H1 (cell line): ENCODE results near the gene ZNF608. TPM values are rescaled to one million over a fixed set of nuclear protein-coding genes. Genes with fewer than 3 reads are reported as not detected.

Experiments used
- CTCF ChIA-PET: fragments of 300-600 bp; sonication (Branson Sonifier 250); formaldehyde crosslinking; loops from one replicate; lab custom pipeline; 2021; ENCODE audit not compliant: partially characterized antibody; lab: Charles Lee
- POLR2A ChIA-PET: fragments of 300-600 bp; sonication (Branson Sonifier 250); formaldehyde crosslinking; loops from one replicate; lab custom pipeline; 2021; ENCODE audit warnings: inconsistent platforms; ENCODE audit not compliant: partially characterized antibody; lab: Charles Lee
- DNase-seq, 2 experiments: peaks; one replicate each; pipeline versions ENCODE4 v3.0.0 to v3.0.0-alpha.2; 2010 to 2022; ENCODE audit warnings: low spot score in 2 of 2, low read depth in 1 of 2, mixed read lengths in 1 of 2
- FAIRE-seq: peaks from 2 replicates; lab custom pipeline; 2011; peaks lifted over from hg19 to GRCh38; lab: Jason Lieb, UNC
- H2AFZ ChIP-seq: 2 replicates; pipeline ENCODE4 v1.8.1; 2012; ENCODE audit warnings: low read length, inconsistent platforms
- H2AK5ac ChIP-seq: 2 replicates; pipeline ENCODE4 v1.6.1; 2013; ENCODE audit warnings: low read depth, low read length
- H2BK120ac ChIP-seq: replicated peaks from 2 replicates; pipeline ENCODE3; 2013; ENCODE audit warnings: low read depth, low read length, inconsistent platforms
- H2BK12ac ChIP-seq: 2 replicates; pipeline ENCODE4 v1.6.1; 2013; ENCODE audit warnings: low read depth, low read length
- H2BK15ac ChIP-seq: 2 replicates; pipeline ENCODE4 v1.6.1; 2013; ENCODE audit warnings: low read length
- H2BK20ac ChIP-seq: 2 replicates; pipeline ENCODE4 v1.6.1; 2013; ENCODE audit warnings: low read length
- H2BK5ac ChIP-seq: 2 replicates; pipeline ENCODE4 v1.6.1; 2013; ENCODE audit warnings: low read depth, low read length
- H3K14ac ChIP-seq: 2 replicates; pipeline ENCODE4 v1.6.1; 2013; ENCODE audit warnings: inconsistent platforms; ENCODE audit not compliant: insufficient read length
- H3K18ac ChIP-seq: 2 replicates; pipeline ENCODE4 v1.6.1; 2013; ENCODE audit warnings: low read length; ENCODE audit errors: extremely low read depth
- H3K23ac ChIP-seq: 2 replicates; pipeline ENCODE4 v1.6.1; 2013; ENCODE audit warnings: inconsistent platforms; ENCODE audit not compliant: insufficient read length
- H3K23me2 ChIP-seq: 2 replicates; pipeline ENCODE4 v1.6.1; 2013; ENCODE audit warnings: low read depth, low read length
- H3K27ac ChIP-seq: 2 replicates; pipeline ENCODE4 v1.6.1; 2011; ENCODE audit warnings: low read depth, low read length, inconsistent platforms
- H3K27me3 ChIP-seq, 4 experiments: replicated peaks in 1 of 4; 1 replicate in 1 of 4; 2 replicates in 3 of 4; pipeline versions ENCODE4 v1.6.1 to v1.8.1; 2011 to 2013; ENCODE audit warnings: low read length in 3 of 4, mild to moderate bottlenecking in 3 of 4, inconsistent platforms in 2 of 4, mixed read lengths in 2 of 4, moderate library complexity in 1 of 4; ENCODE audit not compliant: control insufficient read depth in 3 of 4, insufficient read depth in 3 of 4; ENCODE audit errors: extremely low read depth in 1 of 4
- H3K36me3 ChIP-seq, 4 experiments: 2 replicates each; pipeline versions ENCODE4 v1.6.1 to v1.8.1; 2011 to 2013; ENCODE audit warnings: mild to moderate bottlenecking in 4 of 4, low read length in 3 of 4, moderate library complexity in 2 of 4, control low read depth in 1 of 4, inconsistent platforms in 1 of 4; ENCODE audit not compliant: insufficient read depth in 4 of 4, control insufficient read depth in 2 of 4
- H3K4ac ChIP-seq: replicated peaks from 2 replicates; pipeline ENCODE3; 2013; ENCODE audit warnings: low read length, low read depth, mixed read lengths, inconsistent platforms; ENCODE audit not compliant: insufficient read length
- H3K4me1 ChIP-seq, 4 experiments: replicated peaks in 1 of 4; 1 replicate in 1 of 4; 2 replicates in 3 of 4; pipeline versions ENCODE4 v1.6.1 to v1.8.1; 2011 to 2013; ENCODE audit warnings: low read length in 3 of 4, inconsistent platforms in 2 of 4, mixed read lengths in 1 of 4; ENCODE audit not compliant: insufficient read depth in 4 of 4, control insufficient read depth in 3 of 4
- H3K4me2 ChIP-seq, 2 experiments: 2 replicates each; pipeline versions ENCODE4 v1.6.1 to v1.8.1; 2011 to 2013; ENCODE audit warnings: low read depth in 2 of 2, low read length in 2 of 2, control low read depth in 1 of 2, inconsistent platforms in 1 of 2, mild to moderate bottlenecking in 1 of 2; ENCODE audit not compliant: insufficient read depth in 1 of 2
- H3K4me3 ChIP-seq, 4 experiments: fragments of 200-600, 300-600 bp in 1 of 4; sonication (generic), shearing (Covaris generic), sonication (Bioruptor Twin) in 1 of 4; 2 replicates each; pipeline versions ENCODE4 v1.5.1 to v1.8.1; 2011 to 2016; ENCODE audit warnings: low read length in 4 of 4, low read depth in 3 of 4, control low read depth in 2 of 4, inconsistent platforms in 2 of 4, mild to moderate bottlenecking in 2 of 4, mixed read lengths in 1 of 4, moderate library complexity in 1 of 4; ENCODE audit not compliant: insufficient read depth in 2 of 4; ENCODE audit errors: extremely low read depth in 1 of 4
- H3K56ac ChIP-seq: replicated peaks from 2 replicates; pipeline ENCODE3; 2013; ENCODE audit warnings: low read depth, mild to moderate bottlenecking, mixed read lengths, low read length, inconsistent platforms; ENCODE audit not compliant: insufficient read length
- H3K79me1 ChIP-seq: 2 replicates; pipeline ENCODE4 v1.6.1; 2013; ENCODE audit warnings: low read depth, low read length, control low read depth
- H3K79me2 ChIP-seq, 2 experiments: 2 replicates each; pipeline versions ENCODE4 v1.6.1 to v1.8.1; 2012 to 2013; ENCODE audit warnings: low read length in 2 of 2, mild to moderate bottlenecking in 2 of 2, inconsistent platforms in 1 of 2; ENCODE audit not compliant: insufficient read depth in 2 of 2, control insufficient read depth in 1 of 2
- H3K9ac ChIP-seq, 4 experiments: replicated peaks in 1 of 4; 1 replicate in 1 of 4; 2 replicates in 3 of 4; pipeline versions ENCODE4 v1.6.1 to v1.8.1; 2011 to 2013; ENCODE audit warnings: low read depth in 3 of 4, low read length in 3 of 4, control low read depth in 2 of 4, mild to moderate bottlenecking in 2 of 4, moderate library complexity in 2 of 4, inconsistent platforms in 1 of 4; ENCODE audit errors: extremely low read depth in 1 of 4
- H3K9me3 ChIP-seq, 2 experiments: 2 replicates each; pipeline versions ENCODE4 v1.6.1 to v1.8.1; 2012 to 2013; ENCODE audit warnings: mild to moderate bottlenecking in 2 of 2, moderate library complexity in 2 of 2, control low read depth in 1 of 2, inconsistent platforms in 1 of 2, low read depth in 1 of 2, low read length in 1 of 2, mixed read lengths in 1 of 2; ENCODE audit not compliant: insufficient read depth in 2 of 2
- H4K20me1 ChIP-seq, 2 experiments: replicated peaks in 1 of 2; 2 replicates each; pipeline versions ENCODE3 to v1.8.1; 2011 to 2013; ENCODE audit warnings: inconsistent platforms in 2 of 2, low read length in 2 of 2, mild to moderate bottlenecking in 1 of 2; ENCODE audit not compliant: insufficient read depth in 2 of 2, control insufficient read depth in 1 of 2
- H4K5ac ChIP-seq: 2 replicates; pipeline ENCODE4 v1.6.1; 2013; ENCODE audit warnings: low read length, low read depth, mixed read lengths, inconsistent platforms; ENCODE audit not compliant: insufficient read length
- H4K8ac ChIP-seq: 2 replicates; pipeline ENCODE4 v1.8.0; 2013; ENCODE audit warnings: mild to moderate bottlenecking, moderate library complexity, low read length, inconsistent platforms; ENCODE audit not compliant: insufficient read depth; ENCODE audit errors: extremely low read depth
- H4K91ac ChIP-seq: replicated peaks from 2 replicates; pipeline ENCODE3; 2013; ENCODE audit warnings: low read length, mixed read lengths, inconsistent platforms; ENCODE audit not compliant: insufficient read length
- ATF3 ChIP-seq: IDR thresholded peaks from 2 replicates; pipeline ENCODE4 v1.6.1; 2011; ENCODE audit warnings: low read depth, mild to moderate bottlenecking, low read length; ENCODE audit not compliant: insufficient read depth
- BACH1 ChIP-seq: IDR thresholded peaks from 2 replicates; pipeline ENCODE4 v1.6.1; 2012; ENCODE audit warnings: low read length, improper control_type of control experiment
- BRCA1 ChIP-seq: IDR thresholded peaks from 2 replicates; pipeline ENCODE4 v1.6.1; 2012; ENCODE audit warnings: low read depth, low read length, improper control_type of control experiment
- CBX5 ChIP-seq: fragments of 300-800, 300-1000 bp; sonication (generic); IDR thresholded peaks from 2 replicates; pipeline ENCODE4 v1.7.1; 2016; ENCODE audit warnings: antibody characterized with exemption, low read length, low read depth
- CEBPB ChIP-seq: IDR thresholded peaks from 2 replicates; pipeline ENCODE4 v1.6.1; 2012; ENCODE audit warnings: low read depth, low read length
- EGR1 ChIP-seq: IDR thresholded peaks from 2 replicates; pipeline ENCODE4 v1.6.1; 2011; ENCODE audit warnings: low read depth, low read length, borderline replicate concordance
- HDAC2 ChIP-seq, 2 experiments: fragments of 300-600 bp in 1 of 2; sonication (generic) in 1 of 2; IDR thresholded peaks; 2 replicates each; pipeline ENCODE4 v1.6.1; 2011 to 2012; ENCODE audit warnings: low read depth in 2 of 2, low read length in 2 of 2, mild to moderate bottlenecking in 2 of 2, moderate library complexity in 2 of 2, borderline replicate concordance in 1 of 2, inconsistent platforms in 1 of 2
- JUND ChIP-seq: IDR thresholded peaks from 2 replicates; pipeline ENCODE4 v1.6.1; 2011; ENCODE audit warnings: mild to moderate bottlenecking, improper control_type of control experiment, low read length
- NANOG ChIP-seq: IDR thresholded peaks from 2 replicates; pipeline ENCODE4 v1.6.1; 2011; ENCODE audit warnings: low read length, low read depth, mild to moderate bottlenecking, inconsistent platforms; ENCODE audit not compliant: insufficient read depth, poor library complexity, severe bottlenecking
- PHF8 ChIP-seq: fragments of 200-600 bp; sonication (generic); conservative IDR thresholded peaks from 2 replicates; pipeline ENCODE4 v1.7.1; 2012; ENCODE audit warnings: low read depth, mild to moderate bottlenecking, inconsistent platforms, low read length, moderate library complexity
- POU5F1 ChIP-seq: IDR thresholded peaks from 2 replicates; pipeline ENCODE4 v1.6.1; 2011; ENCODE audit warnings: low read depth, mild to moderate bottlenecking, low read length, moderate library complexity
- SIX5 ChIP-seq: IDR thresholded peaks from 2 replicates; pipeline ENCODE4 v1.6.1; 2011; ENCODE audit warnings: mild to moderate bottlenecking, low read depth, low read length
- SP2 ChIP-seq: IDR thresholded peaks from 2 replicates; pipeline ENCODE4 v1.6.1; 2012; ENCODE audit warnings: mild to moderate bottlenecking, low read length, inconsistent platforms
- TCF12 ChIP-seq: IDR thresholded peaks from 2 replicates; pipeline ENCODE4 v1.6.1; 2011; ENCODE audit warnings: low read depth, mild to moderate bottlenecking, low read length
- WGBS, 2 experiments: shearing (Covaris generic) in 1 of 2; methylation state at CpG; one replicate each; pipeline versions ENCODE4 v1.1.6 to v1.1.7; 2013 to 2015; ENCODE audit warnings: low lambda C conversion rate in 2 of 2, mixed read lengths in 2 of 2, inconsistent platforms in 1 of 2, low coverage in 1 of 2, missing lambda C conversion rate in 1 of 2; ENCODE audit not compliant: insufficient replicate concordance in 2 of 2, insufficient coverage in 1 of 2, insufficient read length in 1 of 2; ENCODE audit errors: extremely low coverage in 1 of 2, missing lambda C conversion rate in 1 of 2; 5-methylcytosine and 5-hydroxymethylcytosine counted together
- polyA plus RNA-seq, 7 experiments: library from polyadenylated mRNA; depleted of rRNA in 3 of 7; stranded (reverse) in 5 of 7; unstranded in 2 of 7; fragments of >200 nt in 5 of 7; fragments of 200-250 nt in 2 of 7; gene quantifications; 1 replicate in 5 of 7; 2 replicates in 1 of 7; 4 replicates in 1 of 7; pipeline versions ENCODE4 v1.2.1 to v1.2.3, GENCODE V29; 2011 to 2013; ENCODE audit warnings: missing spikeins in 2 of 7, mixed read lengths in 2 of 7
- total RNA-seq: library from RNA; stranded (reverse); fragmentation: NEBNext Ultra II Directional; extraction: Animal tissue kit (Norgen Biotek cat#: 25700); gene quantifications from 2 replicates; pipeline ENCODE4 v1.2.1, GENCODE V29; 2021

ZNF608 gene
- total and polyA plus RNA-seq, 2 of the 8 experiments (the other 6 are each of a cell fraction or from before 2014, with no cell fraction given) = 17.2 to 40.8 TPM

- ChIA-PET POLR2A (no interaction called here), CTCF (interaction anchor here (0.6 kb wide), 2 partner anchors 22 to 98 kb away, joined by 3 to 4 read pairs; no protein-coding TSS in a partner anchor)
- no peaks in the 10 kb centered on the region for H3K79me1 ChIP-seq
- no peak overlapping the region for H2AK5ac ChIP-seq
- H3K27ac ChIP-seq = no peak overlapping the region
- no peak overlapping the region for H3K9ac ChIP-seq
- H2BK20ac ChIP-seq = no peak overlapping the region
- DNase-seq = no peak
- H3K36me3 ChIP-seq = no peaks in the 10 kb centered on the region
- H2BK15ac ChIP-seq = no peak overlapping the region
- no peak overlapping the region for H2AFZ ChIP-seq
- H3K4ac ChIP-seq = no peak overlapping the region
- no peak overlapping the region for H4K8ac ChIP-seq
- no peak overlapping the region for H4K5ac ChIP-seq
- no peak overlapping the region for H4K91ac ChIP-seq
- H3K23me2 ChIP-seq = no peaks in the 10 kb centered on the region
- no peak for FAIRE-seq
- H3K4me3 ChIP-seq = no peak overlapping the region
- H4K20me1 ChIP-seq = no peaks in the 10 kb centered on the region
- H3K27me3 ChIP-seq = no peaks in the 10 kb centered on the region
- no peak overlapping the region for H2BK120ac ChIP-seq
- no peak overlapping the region for H3K18ac ChIP-seq
- H2BK12ac ChIP-seq = no peak overlapping the region
- H2BK5ac ChIP-seq = no peak overlapping the region
- peaks cover 0 to 3% (median 0%) of the 10 kb centered on the region in 4 experiments; a peak in 1 of 7 replicates for H3K4me1 ChIP-seq
- H3K9me3 ChIP-seq = no peaks in the 10 kb centered on the region
- H3K14ac ChIP-seq = no peak overlapping the region
- no peak overlapping the region for H3K4me2 ChIP-seq
- no peak overlapping the region for H3K56ac ChIP-seq
- H3K23ac ChIP-seq = no peak overlapping the region
- 72% methylated on average over 3 of the region's 3 CpGs; no CpG with 5 or more reads in 1 of the 2 experiments for WGBS, 2 experiments
- no peaks in the 10 kb centered on the region for H3K79me2 ChIP-seq
- no peak for TF ChIP-seq BACH1
- no peak for TF ChIP-seq NANOG
- no peak for TF ChIP-seq SP2
- TF ChIP-seq HDAC2 (IDR thresholded peaks at IDR 0.05; ENCODE audit: borderline replicate concordance in 1 of 2, low read depth in 2 of 2, low read length in 2 of 2) = no peak
- TF ChIP-seq CBX5 = no peak
- TF ChIP-seq POU5F1 = no peak
- TF ChIP-seq SIX5 = no peak
- no peak for TF ChIP-seq ATF3
- TF ChIP-seq BRCA1 = no peak
- no peak for TF ChIP-seq PHF8
- TF ChIP-seq CEBPB = no peak
- no peak for TF ChIP-seq EGR1
- no peak for TF ChIP-seq JUND
- TF ChIP-seq TCF12 = no peak
Observed at GRCh38 chr5:124764992-124765611, 18.7 kb upstream of the ZNF608 start.
